Fibroblast of skin of back (primary cell): ENCODE results near the gene LIN28B.

Experiments used
- DNase-seq: peaks from one replicate; pipeline ENCODE4 v3.0.0-alpha.2; 2013

Gene LIN28B

GRCh38 chr6:105111871-105112270 is 155.0 kb downstream of the LIN28B start:
- DNase-seq, result no peak

GRCh38 chr6:105112577-105112976 is 155.7 kb downstream of the LIN28B start:
- no peak for DNase-seq

- DNase-seq, result no peak
Observed at GRCh38 chr6:105113422-105113821, 156.5 kb downstream of the LIN28B start.

GRCh38 chr6:105116150-105116549 is 159.2 kb downstream of the LIN28B start:
- no peak for DNase-seq

GRCh38 chr6:105120570-105120969 is 163.7 kb downstream of the LIN28B start:
- DNase-seq, result peak; percentile 27

GRCh38 chr6:105121981-105122380 is 165.1 kb downstream of the LIN28B start:
- no peak for DNase-seq

GRCh38 chr6:105122717-105123116 is 165.8 kb downstream of the LIN28B start:
- no peak for DNase-seq
